Thyroid gland (tissue), 4 donors: Measurements from ENCODE around the gene CAMTA1.

Source experiments
- CTCF ChIP-seq, 6 experiments: fragments of 200-600 bp in 3 of 6; fragments of 450-650 bp in 3 of 6; sonication (generic) in 3 of 6; IDR thresholded peaks; one replicate each; pipeline ENCODE4 v1.5.1; 2016 to 2019; ENCODE audit warnings: antibody characterized with exemption in 6 of 6, mild to moderate bottlenecking in 2 of 6, inconsistent platforms in 1 of 6, moderate library complexity in 1 of 6
- POLR2A ChIP-seq, 2 donors: fragments of 450-650 bp; IDR thresholded peaks; one replicate each; pipeline ENCODE4 v1.6.1; 2017; ENCODE audit warnings: antibody characterized with exemption in 2 of 2, mild to moderate bottlenecking in 2 of 2, moderate library complexity in 1 of 2

GRCh38 chr1:7430047-7430608, 644.9 kb downstream of the CAMTA1 start:
- no peak for TF ChIP-seq CTCF (IDR thresholded peaks at IDR 0.05)
- no peak for TF ChIP-seq POLR2A (IDR thresholded peaks at IDR 0.05)
